T-helper 2 cell treated with Interferon-gamma antibody and Interleukin-4, amounts not matched to agents 100 ng/mL and 5 ng/mL, for 36 hours (primary cell): Measurements from ENCODE around the gene EFCAB3. TPM values are rescaled to one million over a fixed set of nuclear protein-coding genes. Genes with fewer than 3 reads are reported as not detected.
"Not testable (repeated sequence)": the region's sequence is repeated elsewhere in the genome, so short reads cannot be mapped to it uniquely, and the experiment has no call there.

Source experiments
- intact Hi-C: fragments of 100-400 bp; cut with micrococcal nuclease; formaldehyde crosslinking; loops from one replicate; pipeline ENCODE4 v1.15.1; 2023
- total RNA-seq: library from RNA; stranded (reverse); gene quantifications from 2 replicates; pipeline ENCODE4 v1.2.3, GENCODE V29; 2022

The EFCAB3 gene
- not detected in 2 replicates for total RNA-seq

- intact Hi-C loops = no loop called here
Observed at GRCh38 chr17:62380253-62380652, at the start of gene EFCAB3. EFCAB3 (plus strand) TSS chr17:62380553; CDS start chr17:62382980, 2,427 bp downstream.

- intact Hi-C loops = no loop called here
Observed at GRCh38 chr17:62336527-62336926, 43.8 kb upstream of the EFCAB3 start.

- intact Hi-C loops = no loop called here
Observed at GRCh38 chr17:62343764-62344270, 36.5 kb upstream of the EFCAB3 start.

GRCh38 chr17:62351176-62351575 is 29.2 kb upstream of the EFCAB3 start:
- intact Hi-C loops = no loop called here

- intact Hi-C loops = no loop called here
Observed at GRCh38 chr17:62366191-62366590, 14.2 kb upstream of the EFCAB3 start.

GRCh38 chr17:62381561-62381960 is 1.2 kb downstream of the EFCAB3 start:
- intact Hi-C loops = no loop called here

- intact Hi-C loops = no loop called here
Observed at GRCh38 chr17:62388856-62389255, 8.5 kb downstream of the EFCAB3 start.

GRCh38 chr17:62392908-62393307 is 12.6 kb downstream of the EFCAB3 start:
- intact Hi-C loops = no loop called here

- intact Hi-C loops = no loop called here
Observed at GRCh38 chr17:62398891-62399290, 18.5 kb downstream of the EFCAB3 start.

- intact Hi-C loops = no loop called here
Observed at GRCh38 chr17:62405451-62405850, 25.1 kb downstream of the EFCAB3 start.

GRCh38 chr17:62413090-62413489 is 32.7 kb downstream of the EFCAB3 start:
- intact Hi-C loops = not testable (repeated sequence)

- intact Hi-C loops = loop anchor here (2.0 kb wide), 2 partner anchors 55 to 545 kb away; partner anchors contain the start of gene TLK2
Observed at GRCh38 chr17:62423647-62424461, 43.5 kb downstream of the EFCAB3 start, which contains the start of gene METTL2A. METTL2A (plus strand) TSS chr17:62423897; CDS start chr17:62423903, 6 bp downstream.

- intact Hi-C loops = not testable (repeated sequence)
Observed at GRCh38 chr17:62426214-62426613, 45.9 kb downstream of the EFCAB3 start.

GRCh38 chr17:62435251-62435650 is 54.9 kb downstream of the EFCAB3 start:
- intact Hi-C loops = not testable (repeated sequence)

- intact Hi-C loops = not testable (repeated sequence)
Observed at GRCh38 chr17:62441181-62441580, 60.8 kb downstream of the EFCAB3 start.

GRCh38 chr17:62444063-62444462 is 63.7 kb downstream of the EFCAB3 start:
- intact Hi-C loops = no loop called here

- intact Hi-C loops = not testable (repeated sequence)
Observed at GRCh38 chr17:62445791-62446190, 65.4 kb downstream of the EFCAB3 start.

GRCh38 chr17:62452195-62452594 is 71.8 kb downstream of the EFCAB3 start:
- intact Hi-C loops = not testable (repeated sequence)

GRCh38 chr17:62453041-62453440 is 72.7 kb downstream of the EFCAB3 start:
- intact Hi-C loops = not testable (repeated sequence)

GRCh38 chr17:62453656-62454055 is 73.3 kb downstream of the EFCAB3 start:
- intact Hi-C loops = not testable (repeated sequence)

- intact Hi-C loops = not testable (repeated sequence)
Observed at GRCh38 chr17:62454111-62454510, 73.8 kb downstream of the EFCAB3 start.

- intact Hi-C loops = no loop called here
Observed at GRCh38 chr17:62456016-62456415, 75.7 kb downstream of the EFCAB3 start.

GRCh38 chr17:62458483-62458882 is 78.1 kb downstream of the EFCAB3 start:
- intact Hi-C loops = not testable (repeated sequence)
